Ascending aorta (tissue), 1 donor: ENCODE measurements around the gene RGS19. TPM values are rescaled to one million over a fixed set of nuclear protein-coding genes. Genes with fewer than 3 reads are reported as not detected.

Source experiments
- total RNA-seq: library from RNA; depleted of rRNA; stranded (reverse); fragments of >200 nt; gene quantifications from one replicate; pipeline ENCODE4 v1.1.0, GENCODE V29; 2016

Gene RGS19
- total RNA-seq, 1 donor from 2014 or later = 109 TPM

Other genes starting within 250 kb of the RGS19 start
- 39.5 TPM for gene ZBTB46, start 248.3 kb downstream of the RGS19 start, total RNA-seq
- not detected for gene ABHD16B, start 218.0 kb downstream of the RGS19 start, total RNA-seq
- 161 TPM for gene TPD52L2, start 214.2 kb downstream of the RGS19 start, total RNA-seq
- gene DNAJC5, start 184.4 kb downstream of the RGS19 start, total RNA-seq = 42.9 TPM
- gene UCKL1, start 123.1 kb downstream of the RGS19 start, total RNA-seq = 95.4 TPM
- 17.5 TPM for gene ZNF512B, start 109.6 kb downstream of the RGS19 start, total RNA-seq
- not detected for gene SAMD10, start 99.9 kb downstream of the RGS19 start, total RNA-seq
- 33.5 TPM for gene PRPF6, start 98.4 kb downstream of the RGS19 start, total RNA-seq
- not detected for gene C20orf204, start 43.3 kb downstream of the RGS19 start, total RNA-seq
- gene SOX18, start 29.9 kb downstream of the RGS19 start, total RNA-seq = 244 TPM
- 61.4 TPM for gene TCEA2, start 16.3 kb downstream of the RGS19 start, total RNA-seq
- 0.21 TPM for gene OPRL1, start 564 bp upstream of the RGS19 start, total RNA-seq
- not detected for gene LKAAEAR1, start 4.9 kb upstream of the RGS19 start, total RNA-seq
- gene NPBWR2, start 28.0 kb upstream of the RGS19 start, total RNA-seq = not detected
- not detected for gene MYT1, start 84.9 kb upstream of the RGS19 start, total RNA-seq
- gene PCMTD2, start 176.2 kb upstream of the RGS19 start, total RNA-seq = 30.3 TPM